HEK293 (cell line): ENCODE data around the gene POU5F1.

Experiments
- CTCF ChIA-PET: fragments of 350-600 bp; formaldehyde crosslinking; extraction: SDS; loops from one replicate; lab custom pipeline; 2021; ENCODE audit warnings: antibody characterized with exemption; lab: Yijun Ruan, JAX
- POLR2A ChIA-PET: fragments of 300-600 bp; formaldehyde crosslinking; extraction: SDS; loops from one replicate; lab custom pipeline; 2020; ENCODE audit warnings: antibody characterized with exemption, inconsistent platforms; lab: Yijun Ruan, JAX
- H3K27ac ChIP-seq: fragments of 200-500 bp; sonication (Bioruptor generic); 2 replicates; pipeline ENCODE4 v1.5.1; 2014; ENCODE audit warnings: low read depth, low read length, control low read depth, inconsistent platforms; ENCODE audit errors: extremely low read depth
- H3K36me3 ChIP-seq, 2 experiments: fragments of 200-500 bp in 1 of 2; sonication (Bioruptor generic) in 1 of 2; 1 replicate in 1 of 2; 2 replicates in 1 of 2; pipeline ENCODE4 v1.5.1; 2014 to 2017; ENCODE audit warnings: inconsistent platforms in 2 of 2, low read length in 2 of 2; ENCODE audit not compliant: control insufficient read depth in 2 of 2, insufficient read depth in 1 of 2
- H3K4me1 ChIP-seq: fragments of 200-500 bp; sonication (Bioruptor generic); 2 replicates; pipeline ENCODE4 v1.5.1; 2014; ENCODE audit warnings: mild to moderate bottlenecking, low read length, inconsistent platforms; ENCODE audit not compliant: control insufficient read depth, insufficient read depth
- H3K4me3 ChIP-seq: 2 replicates; pipeline ENCODE4 v1.5.1; 2011; ENCODE audit warnings: low read depth, mild to moderate bottlenecking, control low read depth, low read length, moderate library complexity
- H3K9me3 ChIP-seq: fragments of 200-500 bp; sonication (Bioruptor generic); 2 replicates; pipeline ENCODE4 v1.5.1; 2014; ENCODE audit warnings: low read depth, low read length, inconsistent platforms; ENCODE audit not compliant: control insufficient read depth, insufficient read depth
- EGR2 ChIP-seq: fragments of 450-650 bp; formaldehyde crosslinking; IDR thresholded peaks from 2 replicates; pipeline ENCODE4 v1.5.1; 2016; ENCODE audit warnings: low read depth, missing biosample characterization, missing genetic modification characterization
- KLF16 ChIP-seq: fragments of 450-650 bp; formaldehyde crosslinking; IDR thresholded peaks from 2 replicates; pipeline ENCODE4 v1.5.1; 2017; ENCODE audit warnings: missing biosample characterization, missing genetic modification characterization
- OSR2 ChIP-seq: fragments of 450-650 bp; formaldehyde crosslinking; IDR thresholded peaks from 2 replicates; pipeline ENCODE4 v1.5.1; 2016; ENCODE audit warnings: missing biosample characterization, missing genetic modification characterization
- PRDM6 ChIP-seq: fragments of 450-650 bp; formaldehyde crosslinking; IDR thresholded peaks from 2 replicates; pipeline ENCODE4 v1.5.1; 2017; ENCODE audit warnings: missing biosample characterization, missing genetic modification characterization
- REPIN1 ChIP-seq: fragments of 450-650 bp; formaldehyde crosslinking; IDR thresholded peaks from 2 replicates; pipeline ENCODE4 v1.5.1; 2017; ENCODE audit warnings: missing biosample characterization, missing genetic modification characterization, low read depth
- SCRT2 ChIP-seq: fragments of 450-650 bp; formaldehyde crosslinking; IDR thresholded peaks from 2 replicates; pipeline ENCODE4 v1.5.1; 2016; ENCODE audit warnings: missing biosample characterization, missing genetic modification characterization
- SP2 ChIP-seq: fragments of 450-650 bp; formaldehyde crosslinking; IDR thresholded peaks from 2 replicates; pipeline ENCODE4 v1.5.1; 2016; ENCODE audit warnings: missing biosample characterization, missing genetic modification characterization
- SP7 ChIP-seq: fragments of 450-650 bp; formaldehyde crosslinking; IDR thresholded peaks from 2 replicates; pipeline ENCODE4 v1.5.1; 2016; ENCODE audit warnings: missing biosample characterization, missing genetic modification characterization
- ZBTB17 ChIP-seq: fragments of 450-650 bp; formaldehyde crosslinking; IDR thresholded peaks from 2 replicates; pipeline ENCODE4 v1.5.1; 2016; ENCODE audit warnings: missing biosample characterization, missing genetic modification characterization
- ZEB2 ChIP-seq: fragments of 450-650 bp; formaldehyde crosslinking; IDR thresholded peaks from 2 replicates; pipeline ENCODE4 v1.5.1; 2016; ENCODE audit warnings: missing biosample characterization, missing genetic modification characterization
- ZFHX2 ChIP-seq: fragments of 450-650 bp; formaldehyde crosslinking; conservative IDR thresholded peaks from 2 replicates; pipeline ENCODE4 v1.5.1; 2016; ENCODE audit warnings: missing biosample characterization, missing genetic modification characterization
- ZIC2 ChIP-seq: fragments of 450-650 bp; formaldehyde crosslinking; IDR thresholded peaks from 2 replicates; pipeline ENCODE4 v1.5.1; 2016; ENCODE audit warnings: missing biosample characterization, missing genetic modification characterization
- ZNF10 ChIP-seq: fragments of 450-650 bp; formaldehyde crosslinking; IDR thresholded peaks from 2 replicates; pipeline ENCODE4 v1.5.1; 2017; ENCODE audit warnings: missing biosample characterization, missing genetic modification characterization
- ZNF132 ChIP-seq: fragments of 450-650 bp; formaldehyde crosslinking; IDR thresholded peaks from 2 replicates; pipeline ENCODE4 v1.5.1; 2017; ENCODE audit warnings: missing biosample characterization, missing genetic modification characterization, borderline replicate concordance
- ZNF366 ChIP-seq: fragments of 450-650 bp; formaldehyde crosslinking; conservative IDR thresholded peaks from 2 replicates; pipeline ENCODE4 v1.5.1; 2016; ENCODE audit warnings: missing biosample characterization, missing genetic modification characterization
- ZNF558 ChIP-seq: fragments of 450-650 bp; formaldehyde crosslinking; IDR thresholded peaks from 2 replicates; pipeline ENCODE4 v1.5.1; 2016; ENCODE audit warnings: missing biosample characterization, missing genetic modification characterization
- ZNF600 ChIP-seq: fragments of 450-650 bp; formaldehyde crosslinking; IDR thresholded peaks from 2 replicates; pipeline ENCODE4 v1.5.1; 2016; ENCODE audit warnings: missing biosample characterization, missing genetic modification characterization
- ZNF830 ChIP-seq: fragments of 450-650 bp; IDR thresholded peaks from 2 replicates; pipeline ENCODE4 v1.5.0; 2018; ENCODE audit warnings: missing biosample characterization, missing genetic modification characterization, low read depth, mild to moderate bottlenecking, moderate library complexity
- ZNF843 ChIP-seq: fragments of 450-650 bp; formaldehyde crosslinking; IDR thresholded peaks from 2 replicates; pipeline ENCODE4 v1.5.1; 2016; ENCODE audit warnings: missing biosample characterization, missing genetic modification characterization
- TF ChIP-seq, protein P1 (sequence below): fragments of 450-650 bp; formaldehyde crosslinking; IDR thresholded peaks from 2 replicates; pipeline ENCODE4 v1.5.1; 2016; ENCODE audit warnings: missing biosample characterization, missing genetic modification characterization
- TF ChIP-seq, protein P2 (sequence below): fragments of 450-650 bp; formaldehyde crosslinking; conservative IDR thresholded peaks from 2 replicates; pipeline ENCODE4 v1.5.1; 2016; ENCODE audit warnings: low read depth, missing biosample characterization, missing genetic modification characterization
- TF ChIP-seq, protein P3 (sequence below): fragments of 450-650 bp; formaldehyde crosslinking; IDR thresholded peaks from 2 replicates; pipeline ENCODE4 v1.5.1; 2016; ENCODE audit warnings: missing biosample characterization, missing genetic modification characterization

Gene POU5F1

DNA sequence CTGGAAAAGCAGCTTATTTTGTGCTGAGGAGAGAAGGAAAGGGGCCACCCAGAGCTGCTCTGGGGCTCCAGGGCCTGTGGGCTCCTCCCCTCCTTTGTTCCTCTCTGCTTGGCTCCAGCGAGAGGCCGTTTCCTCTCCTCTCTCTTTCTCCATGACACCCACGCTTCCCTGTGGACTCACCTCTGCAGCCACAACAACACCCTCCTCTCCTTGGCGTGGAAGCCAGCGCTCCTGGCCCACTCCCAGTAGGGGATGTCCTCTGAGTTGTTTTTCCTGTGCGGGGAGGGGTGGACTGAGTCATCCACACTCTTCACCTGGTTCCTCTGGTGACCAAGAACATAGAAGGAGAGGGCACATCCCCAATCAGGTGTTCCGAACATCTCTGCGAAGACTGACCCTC lies 45.3 kb downstream of the POU5F1 start:
- Histone ChIP-seq H3K36me3 (no peaks in the 10 kb centered on the region), H3K27ac (no peak overlapping the region), H3K4me1 (peaks cover 10% of the 10 kb centered on the region), H3K4me3 (no peak overlapping the region), H3K9me3 (no peaks in the 10 kb centered on the region)
- CTCF ChIA-PET, result interaction anchor here (0.6 to 11.3 kb wide), 9 partner anchors 9 to 1088 kb away, joined by 3 to 100 read pairs (median 10); partner anchors contain the start of genes C6orf15, PSORS1C1 and PSORS1C2
- TF ChIP-seq, protein P1, sequence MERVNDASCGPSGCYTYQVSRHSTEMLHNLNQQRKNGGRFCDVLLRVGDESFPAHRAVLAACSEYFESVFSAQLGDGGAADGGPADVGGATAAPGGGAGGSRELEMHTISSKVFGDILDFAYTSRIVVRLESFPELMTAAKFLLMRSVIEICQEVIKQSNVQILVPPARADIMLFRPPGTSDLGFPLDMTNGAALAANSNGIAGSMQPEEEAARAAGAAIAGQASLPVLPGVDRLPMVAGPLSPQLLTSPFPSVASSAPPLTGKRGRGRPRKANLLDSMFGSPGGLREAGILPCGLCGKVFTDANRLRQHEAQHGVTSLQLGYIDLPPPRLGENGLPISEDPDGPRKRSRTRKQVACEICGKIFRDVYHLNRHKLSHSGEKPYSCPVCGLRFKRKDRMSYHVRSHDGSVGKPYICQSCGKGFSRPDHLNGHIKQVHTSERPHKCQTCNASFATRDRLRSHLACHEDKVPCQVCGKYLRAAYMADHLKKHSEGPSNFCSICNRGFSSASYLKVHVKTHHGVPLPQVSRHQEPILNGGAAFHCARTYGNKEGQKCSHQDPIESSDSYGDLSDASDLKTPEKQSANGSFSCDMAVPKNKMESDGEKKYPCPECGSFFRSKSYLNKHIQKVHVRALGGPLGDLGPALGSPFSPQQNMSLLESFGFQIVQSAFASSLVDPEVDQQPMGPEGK (tag by site-specific recombination), result 0 out of 2 replicates have a peak, but pooled peaks have one; percentile 10
- no peak for TF ChIP-seq PRDM6
- TF ChIP-seq ZBTB17 (tag by site-specific recombination), result 0 out of 2 replicates have a peak, but pooled peaks have one; percentile 11
- peak; percentile 64 for TF ChIP-seq ZIC2 (tag by site-specific recombination)
- TF ChIP-seq ZFHX2 (tag by site-specific recombination), result peak; percentile 78
- TF ChIP-seq ZNF366 (tag by site-specific recombination), result peak; percentile 22; the same call in 1 of the 2 replicates
- TF ChIP-seq ZNF843 (tag by site-specific recombination), result no peak
- peak; percentile 57; the same call in 1 of the 2 replicates for TF ChIP-seq ZNF10 (tag by site-specific recombination)
- 0 out of 2 replicates have a peak, but pooled peaks have one; percentile 14 for TF ChIP-seq SP7 (tag by site-specific recombination)
- TF ChIP-seq EGR2 (tag by site-specific recombination), result peak; percentile 74
- POLR2A ChIA-PET, result no interaction called here

- H3K9me3 ChIP-seq, result no peaks in the 10 kb centered on the region
- H3K4me1 ChIP-seq, result peaks cover 10% of the 10 kb centered on the region
- ChIA-PET CTCF (interaction anchor here (1.0 to 11.3 kb wide), 3 partner anchors 36 to 244 kb away, joined by 3 to 100 read pairs (median 11); no protein-coding TSS in a partner anchor), POLR2A (no interaction called here)
- no peaks in the 10 kb centered on the region for H3K36me3 ChIP-seq
- H3K27ac ChIP-seq, result no peak overlapping the region
- H3K4me3 ChIP-seq, result no peak overlapping the region
- TF ChIP-seq SP7 (tag by site-specific recombination) (peak; percentile 63; the same call in 1 of the 2 replicates), ZEB2 (tag by site-specific recombination) (peak; percentile 49; the same call in 1 of the 2 replicates), SP2 (tag by site-specific recombination) (peak; percentile 4; the same call in 1 of the 2 replicates), ZNF830 (tag by site-specific recombination) (no peak), ZNF132 (no peak), SCRT2 (tag by site-specific recombination) (peak; percentile 72; the same call in 1 of the 2 replicates), OSR2 (peak; percentile 74), ZNF600 (peak; percentile 93), ZNF558 (peak; percentile 67; the same call in 1 of the 2 replicates), KLF16 (peak; percentile 63; the same call in 1 of the 2 replicates), REPIN1 (tag by site-specific recombination) (no peak)
- TF ChIP-seq, protein P2, sequence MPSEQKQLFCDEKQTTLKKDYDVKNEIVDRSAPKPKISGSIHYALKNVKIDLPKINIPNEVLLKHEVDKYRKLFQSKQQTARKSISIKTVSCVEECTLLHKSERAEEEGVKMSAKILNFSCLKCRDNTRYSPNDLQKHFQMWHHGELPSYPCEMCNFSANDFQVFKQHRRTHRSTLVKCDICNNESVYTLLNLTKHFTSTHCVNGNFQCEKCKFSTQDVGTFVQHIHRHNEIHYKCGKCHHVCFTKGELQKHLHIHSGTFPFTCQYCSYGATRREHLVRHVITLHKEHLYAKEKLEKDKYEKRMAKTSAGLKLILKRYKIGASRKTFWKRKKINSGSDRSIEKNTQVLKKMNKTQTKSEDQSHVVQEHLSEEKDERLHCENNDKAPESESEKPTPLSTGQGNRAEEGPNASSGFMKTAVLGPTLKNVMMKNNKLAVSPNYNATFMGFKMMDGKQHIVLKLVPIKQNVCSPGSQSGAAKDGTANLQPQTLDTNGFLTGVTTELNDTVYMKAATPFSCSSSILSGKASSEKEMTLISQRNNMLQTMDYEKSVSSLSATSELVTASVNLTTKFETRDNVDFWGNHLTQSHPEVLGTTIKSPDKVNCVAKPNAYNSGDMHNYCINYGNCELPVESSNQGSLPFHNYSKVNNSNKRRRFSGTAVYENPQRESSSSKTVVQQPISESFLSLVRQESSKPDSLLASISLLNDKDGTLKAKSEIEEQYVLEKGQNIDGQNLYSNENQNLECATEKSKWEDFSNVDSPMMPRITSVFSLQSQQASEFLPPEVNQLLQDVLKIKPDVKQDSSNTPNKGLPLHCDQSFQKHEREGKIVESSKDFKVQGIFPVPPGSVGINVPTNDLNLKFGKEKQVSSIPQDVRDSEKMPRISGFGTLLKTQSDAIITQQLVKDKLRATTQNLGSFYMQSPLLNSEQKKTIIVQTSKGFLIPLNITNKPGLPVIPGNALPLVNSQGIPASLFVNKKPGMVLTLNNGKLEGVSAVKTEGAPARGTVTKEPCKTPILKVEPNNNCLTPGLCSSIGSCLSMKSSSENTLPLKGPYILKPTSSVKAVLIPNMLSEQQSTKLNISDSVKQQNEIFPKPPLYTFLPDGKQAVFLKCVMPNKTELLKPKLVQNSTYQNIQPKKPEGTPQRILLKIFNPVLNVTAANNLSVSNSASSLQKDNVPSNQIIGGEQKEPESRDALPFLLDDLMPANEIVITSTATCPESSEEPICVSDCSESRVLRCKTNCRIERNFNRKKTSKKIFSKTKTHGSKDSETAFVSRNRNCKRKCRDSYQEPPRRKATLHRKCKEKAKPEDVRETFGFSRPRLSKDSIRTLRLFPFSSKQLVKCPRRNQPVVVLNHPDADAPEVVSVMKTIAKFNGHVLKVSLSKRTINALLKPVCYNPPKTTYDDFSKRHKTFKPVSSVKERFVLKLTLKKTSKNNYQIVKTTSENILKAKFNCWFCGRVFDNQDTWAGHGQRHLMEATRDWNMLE (tag by site-specific recombination), result no peak
- TF ChIP-seq, protein P3, sequence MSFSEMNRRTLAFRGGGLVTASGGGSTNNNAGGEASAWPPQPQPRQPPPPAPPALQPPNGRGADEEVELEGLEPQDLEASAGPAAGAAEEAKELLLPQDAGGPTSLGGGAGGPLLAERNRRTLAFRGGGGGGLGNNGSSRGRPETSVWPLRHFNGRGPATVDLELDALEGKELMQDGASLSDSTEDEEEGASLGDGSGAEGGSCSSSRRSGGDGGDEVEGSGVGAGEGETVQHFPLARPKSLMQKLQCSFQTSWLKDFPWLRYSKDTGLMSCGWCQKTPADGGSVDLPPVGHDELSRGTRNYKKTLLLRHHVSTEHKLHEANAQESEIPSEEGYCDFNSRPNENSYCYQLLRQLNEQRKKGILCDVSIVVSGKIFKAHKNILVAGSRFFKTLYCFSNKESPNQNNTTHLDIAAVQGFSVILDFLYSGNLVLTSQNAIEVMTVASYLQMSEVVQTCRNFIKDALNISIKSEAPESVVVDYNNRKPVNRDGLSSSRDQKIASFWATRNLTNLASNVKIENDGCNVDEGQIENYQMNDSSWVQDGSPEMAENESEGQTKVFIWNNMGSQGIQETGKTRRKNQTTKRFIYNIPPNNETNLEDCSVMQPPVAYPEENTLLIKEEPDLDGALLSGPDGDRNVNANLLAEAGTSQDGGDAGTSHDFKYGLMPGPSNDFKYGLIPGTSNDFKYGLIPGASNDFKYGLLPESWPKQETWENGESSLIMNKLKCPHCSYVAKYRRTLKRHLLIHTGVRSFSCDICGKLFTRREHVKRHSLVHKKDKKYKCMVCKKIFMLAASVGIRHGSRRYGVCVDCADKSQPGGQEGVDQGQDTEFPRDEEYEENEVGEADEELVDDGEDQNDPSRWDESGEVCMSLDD (tag by site-specific recombination), result no peak
Measured at GRCh38 chr6:31122791-31123706, 47.4 kb downstream of the POU5F1 start.
